HG03521 (cell line): Measurements from ENCODE around the gene KPNA3.
"Not testable (repeated sequence)": the region's sequence is repeated elsewhere in the genome, so short reads cannot be mapped to it uniquely, and the experiment has no call there.

Source experiments
- ATAC-seq: cut with Tn5 transposase; IDR thresholded peaks from one replicate; pipeline ENCODE4 v1.9.1; 2021; ENCODE audit warnings: mild to moderate bottlenecking, moderate library complexity; ENCODE audit not compliant: unreplicated experiment

Gene KPNA3

GRCh38 chr13:49810567-49811526 lies 18.4 kb upstream of the KPNA3 start:
- no peak for ATAC-seq

GRCh38 chr13:49807681-49808080 lies 15.2 kb upstream of the KPNA3 start:
- ATAC-seq, result no peak

- ATAC-seq, result no peak
Measured at GRCh38 chr13:49806126-49806536, 13.6 kb upstream of the KPNA3 start.

DNA sequence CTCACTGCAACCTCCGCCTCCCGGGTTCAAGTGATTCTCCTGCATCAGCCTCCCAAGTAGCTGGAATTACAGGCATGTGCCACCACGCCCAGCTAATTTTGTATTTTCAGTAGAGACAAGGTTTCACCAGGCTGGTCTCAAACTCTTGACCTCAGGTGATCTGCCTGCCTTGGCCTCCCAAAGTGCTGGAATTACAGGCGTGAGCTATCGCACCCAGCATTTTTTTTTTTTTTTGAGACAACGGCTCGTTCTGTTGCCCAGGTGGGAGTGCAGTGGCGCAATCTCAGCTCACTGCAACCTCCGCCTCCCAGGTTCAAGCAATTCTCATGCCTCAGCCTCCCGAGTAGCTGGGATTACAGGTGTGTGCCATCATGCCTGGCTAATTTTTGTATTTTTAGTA lies 10.6 kb upstream of the KPNA3 start:
- not testable (repeated sequence) for ATAC-seq

GRCh38 chr13:49802426-49802825 lies 9.9 kb upstream of the KPNA3 start:
- ATAC-seq, result no peak

GRCh38 chr13:49791711-49792549 lies 552 bp downstream of the KPNA3 start:
- ATAC-seq, result peak; percentile 17

- no peak for ATAC-seq
Measured at GRCh38 chr13:49791315-49791710, 1.2 kb downstream of the KPNA3 start.

DNA sequence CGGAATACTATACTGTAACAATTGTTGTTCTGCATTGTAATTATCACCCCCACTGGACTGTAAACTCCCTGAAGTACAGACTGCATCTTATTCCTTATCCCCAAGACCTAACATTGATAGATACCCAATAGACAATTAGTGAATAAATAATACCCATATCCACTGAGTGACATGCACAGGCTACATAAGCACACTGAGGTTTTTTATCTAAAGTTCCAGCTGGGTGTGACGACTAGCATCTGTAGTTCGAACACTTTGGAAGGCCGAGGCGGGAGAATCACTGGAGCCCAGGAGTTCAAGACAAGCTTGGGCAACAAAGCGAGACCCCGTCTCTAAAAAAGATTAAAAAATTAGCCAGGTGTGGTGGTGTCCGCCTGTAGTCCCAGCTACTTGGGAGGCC lies 2.5 kb downstream of the KPNA3 start:
- ATAC-seq, result no peak

GRCh38 chr13:49786401-49787008 lies 6.0 kb downstream of the KPNA3 start:
- ATAC-seq, result no peak

DNA sequence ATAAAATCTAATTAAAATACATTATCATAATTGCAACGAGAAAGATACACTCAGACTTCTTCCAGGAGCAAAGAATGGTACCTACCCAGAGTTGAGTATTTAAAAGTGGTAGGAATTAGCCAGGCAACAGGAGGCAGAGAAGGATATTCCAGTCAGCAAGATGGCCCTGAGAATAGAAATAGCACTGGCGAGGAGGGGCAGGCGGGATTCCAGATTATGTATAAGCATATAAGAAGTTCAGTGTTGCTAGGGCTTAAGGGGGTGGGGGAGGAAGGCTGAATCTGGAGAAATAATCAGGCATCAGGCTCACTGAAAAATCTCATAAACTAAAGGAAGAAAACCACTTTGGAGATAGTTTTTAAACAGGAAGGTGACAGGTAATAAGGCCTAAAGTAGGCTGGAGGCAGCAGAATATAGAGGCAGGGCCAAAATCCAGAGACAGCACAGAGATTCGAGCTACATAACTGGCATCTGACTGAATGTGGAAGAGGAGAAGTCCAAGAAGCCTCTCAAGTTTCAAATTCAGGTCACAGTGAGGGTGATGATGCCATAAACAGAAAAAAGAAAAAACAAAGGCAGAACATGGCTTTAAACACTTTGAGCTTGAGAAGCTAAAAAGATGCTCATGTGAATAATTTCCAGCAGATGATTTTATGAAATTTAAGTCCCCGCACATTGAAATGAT lies 7.5 kb downstream of the KPNA3 start:
- ATAC-seq, result no peak

DNA sequence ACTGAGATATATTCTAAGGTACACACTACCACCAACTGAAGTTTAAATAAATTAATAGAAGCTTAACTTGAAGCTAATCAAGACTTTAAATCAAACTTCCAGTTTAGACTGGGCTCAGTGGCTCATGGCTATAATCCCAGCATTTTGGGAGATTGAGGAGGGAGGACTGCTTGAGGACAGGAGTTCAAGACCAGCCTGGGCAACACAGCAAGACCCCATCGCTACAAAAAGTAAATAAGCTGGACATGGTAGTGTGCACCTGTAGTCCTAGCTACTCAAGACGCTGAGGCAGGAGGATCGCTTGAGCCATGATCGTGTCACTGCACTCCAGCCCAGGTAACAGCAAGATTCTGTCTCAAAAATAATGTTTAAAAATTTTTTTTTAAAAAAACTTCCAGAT lies 8.6 kb downstream of the KPNA3 start:
- ATAC-seq, result no peak

DNA sequence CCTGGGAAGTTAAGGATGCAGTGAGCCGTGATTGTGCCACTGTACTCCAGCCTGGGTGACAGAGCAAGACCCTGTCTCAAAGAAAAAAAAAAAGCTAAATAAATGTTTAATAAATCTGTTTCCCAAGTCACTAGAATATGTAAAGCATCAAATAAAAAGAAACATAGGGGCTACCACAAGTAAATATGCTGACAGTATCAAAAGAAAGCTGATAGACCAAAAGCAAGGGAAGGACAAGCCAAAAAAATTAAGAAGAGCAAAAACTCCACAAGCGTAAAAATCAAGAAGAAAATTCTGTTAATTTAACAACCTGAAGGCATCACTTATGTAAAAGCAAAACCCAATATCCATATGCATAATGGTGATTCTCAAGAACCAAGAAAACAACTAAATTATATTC lies 9.7 kb downstream of the KPNA3 start:
- ATAC-seq, result no peak

DNA sequence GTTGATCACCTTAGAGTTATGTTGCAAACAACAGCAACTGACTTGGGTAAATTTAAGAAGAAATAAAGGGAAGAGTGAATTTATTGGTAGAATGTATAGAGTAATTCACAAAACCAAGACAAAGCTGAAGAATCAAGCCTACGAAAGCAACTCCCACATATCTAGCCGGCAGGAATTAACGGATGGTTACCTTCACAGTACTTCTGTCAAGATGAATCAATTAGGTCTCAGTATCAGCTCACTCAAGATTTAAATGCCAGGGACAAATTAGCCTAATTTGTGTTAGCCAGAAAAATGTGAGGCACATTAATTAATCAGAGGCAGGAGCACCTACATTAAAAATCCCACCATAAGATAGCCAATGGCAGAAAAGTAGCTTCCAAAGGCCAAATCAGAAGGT lies 10.7 kb downstream of the KPNA3 start:
- ATAC-seq, result no peak

DNA sequence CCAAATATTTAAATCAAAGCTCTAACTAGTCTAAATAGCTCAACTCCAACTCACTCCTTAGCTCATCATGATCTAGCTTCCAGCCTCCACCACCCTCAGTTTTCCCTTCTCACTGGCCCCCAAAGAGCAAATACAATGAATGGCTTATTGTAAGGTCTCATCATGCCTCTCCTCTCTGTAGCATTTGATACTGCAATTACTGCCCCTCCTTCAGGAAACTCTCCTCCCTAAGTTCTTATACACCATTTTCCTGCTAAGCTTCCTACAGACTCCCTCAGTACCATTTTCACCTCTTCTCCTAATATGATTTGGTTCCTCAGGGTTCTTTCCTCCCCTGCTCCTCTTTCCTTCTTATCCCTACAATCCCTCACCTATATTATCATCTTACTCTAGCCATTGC lies 12.8 kb downstream of the KPNA3 start:
- ATAC-seq, result no peak

- no peak for ATAC-seq
Measured at GRCh38 chr13:49777746-49778614, 14.5 kb downstream of the KPNA3 start.

DNA sequence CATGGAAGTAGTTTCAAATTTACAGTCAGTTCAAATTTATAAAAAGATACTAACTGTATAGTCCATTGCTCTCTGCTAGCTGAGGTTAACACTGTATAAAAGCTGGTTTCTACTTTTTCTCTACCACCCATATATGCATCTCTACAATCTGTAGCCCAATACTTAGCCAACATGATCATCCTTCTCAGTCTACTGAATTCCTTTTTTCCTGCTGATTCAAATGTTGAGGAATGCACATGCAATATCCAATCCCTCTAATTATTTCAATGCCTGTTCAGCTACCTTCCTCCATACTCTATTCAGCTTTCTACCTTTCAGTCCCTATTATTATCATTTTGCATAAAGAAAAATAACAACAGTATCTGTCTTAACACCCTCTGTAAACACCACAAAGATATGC lies 15.6 kb downstream of the KPNA3 start:
- no peak for ATAC-seq

- no peak for ATAC-seq
Measured at GRCh38 chr13:49774376-49775005, 18.0 kb downstream of the KPNA3 start.

GRCh38 chr13:49772828-49773227 lies 19.7 kb downstream of the KPNA3 start:
- no peak for ATAC-seq

DNA sequence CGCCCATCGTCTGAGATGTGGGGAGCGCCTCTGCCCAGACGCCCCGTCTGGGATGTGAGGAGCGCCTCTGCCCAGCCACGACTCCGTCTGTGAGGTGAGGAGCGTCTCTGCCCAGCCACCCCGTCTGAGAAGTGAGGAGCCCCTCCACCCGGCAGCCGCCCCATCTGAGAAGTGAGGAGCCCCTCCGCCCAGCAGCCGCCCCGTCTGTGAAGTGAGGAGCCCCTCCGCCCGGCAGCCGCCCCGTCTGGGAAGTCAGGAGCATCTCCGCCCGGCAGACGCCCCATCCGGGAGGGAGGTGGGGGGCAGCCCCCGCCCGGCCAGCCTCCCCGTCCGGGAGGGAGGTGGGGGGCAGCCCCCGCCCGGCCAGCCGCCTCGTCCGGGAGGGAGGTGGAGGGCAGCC lies 30.7 kb downstream of the KPNA3 start:
- ATAC-seq, result not testable (repeated sequence)
